Stimulated activated CD4-positive, alpha-beta T cell treated with anti-CD3 and anti-CD28 coated beads, Interleukin-1b, Interleukin-23, amount 100 ng/mL, for 1 hour (primary cell): ENCODE data around the gene FAM110A.
"Not testable (repeated sequence)": the region's sequence is repeated elsewhere in the genome, so short reads cannot be mapped to it uniquely, and the experiment has no call there.

ENCODE experiments used
- DNase-seq, 2 donors: peaks; one replicate each; pipeline ENCODE4 v3.0.0-alpha.2; 2020; ENCODE audit warnings: low read depth in 2 of 2

FAM110A gene

GRCh38 chr20:844473-845225, 11.1 kb downstream of the FAM110A start:
- DNase-seq, result peak; percentile 76 to 81

GRCh38 chr20:845226-845868, 11.8 kb downstream of the FAM110A start:
- no peak for DNase-seq

DNA sequence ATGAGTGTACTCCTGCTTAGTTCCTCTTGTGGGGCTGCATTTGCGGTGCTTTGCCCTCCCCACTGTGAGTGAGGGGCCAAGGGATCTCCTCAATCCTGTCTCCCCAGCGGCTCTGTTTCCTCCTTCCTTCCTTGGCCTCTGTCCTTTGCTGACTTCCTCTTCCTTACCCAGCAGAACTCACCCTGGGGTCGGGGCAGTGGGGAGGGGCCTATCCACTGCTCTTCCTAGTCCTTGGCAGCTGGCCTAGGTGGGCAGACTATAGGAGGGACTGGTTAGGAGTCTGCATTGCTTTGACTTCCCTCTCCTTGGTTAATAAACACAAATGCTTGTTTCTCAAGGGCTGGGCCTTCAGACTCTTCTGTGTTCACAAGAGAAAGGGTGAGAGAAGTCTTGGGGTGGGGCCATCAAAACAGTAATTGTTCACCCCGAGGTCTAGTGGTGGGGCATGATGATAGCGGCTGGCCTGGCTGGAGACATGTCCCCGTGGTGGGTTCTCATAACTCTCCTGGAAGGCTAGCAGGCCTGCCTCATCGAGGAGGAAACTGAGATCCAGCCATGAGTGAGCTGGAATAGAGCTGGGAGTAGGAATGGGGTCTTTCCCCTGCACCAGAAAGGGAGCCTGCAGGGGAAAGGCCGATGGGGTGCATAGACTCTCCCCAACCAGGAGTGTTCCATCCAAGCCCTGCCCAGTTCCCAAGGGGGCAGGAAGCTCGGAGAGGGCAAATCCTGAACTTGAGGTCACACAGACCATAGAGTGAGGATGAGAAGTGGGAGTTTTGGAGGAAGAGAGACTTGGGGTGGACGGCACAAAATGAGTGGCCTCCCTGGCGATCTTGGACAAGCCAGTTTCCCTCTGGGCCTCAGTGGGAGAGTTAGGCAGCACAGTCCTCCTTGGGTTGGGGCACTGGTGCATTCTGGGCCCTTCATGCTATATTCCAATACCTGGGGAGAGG, 12.7 kb downstream of the FAM110A start:
- no peak for DNase-seq

- DNase-seq, result no peak
Observed at GRCh38 chr20:846894-847278, 13.4 kb downstream of the FAM110A start.

GRCh38 chr20:848193-848592, 14.7 kb downstream of the FAM110A start:
- DNase-seq, result no peak

- DNase-seq, result not testable (repeated sequence)
Observed at GRCh38 chr20:848731-849130, 15.2 kb downstream of the FAM110A start.

DNA sequence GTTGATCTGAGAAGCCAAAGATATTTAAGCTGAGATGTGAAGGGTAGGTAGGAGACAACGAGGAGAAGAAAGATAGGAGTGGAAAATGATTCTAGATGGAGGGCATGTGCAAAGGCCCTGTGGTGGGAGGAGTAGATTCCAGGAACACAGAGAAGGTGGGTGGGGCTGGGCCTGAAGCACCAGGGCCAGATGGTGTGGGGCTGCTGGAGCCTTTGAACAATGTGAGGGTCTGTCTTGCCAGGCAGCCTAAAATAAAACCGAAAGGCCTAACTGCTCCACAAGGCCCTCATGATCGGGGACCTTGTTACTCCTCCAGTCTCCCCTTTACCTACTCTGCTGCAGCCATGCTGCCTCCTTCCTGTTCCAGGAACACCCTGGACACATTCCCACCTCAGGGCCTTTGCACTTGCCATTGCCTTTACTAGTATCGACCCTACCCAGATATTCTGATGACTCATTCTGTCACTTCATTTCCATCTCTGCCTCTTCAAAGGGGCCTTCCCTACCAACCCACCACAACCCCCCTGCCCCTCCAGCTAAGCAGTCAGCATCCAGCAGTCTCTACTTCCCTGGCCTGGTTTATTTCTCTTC, 20.0 kb downstream of the FAM110A start:
- DNase-seq, result no peak

DNA sequence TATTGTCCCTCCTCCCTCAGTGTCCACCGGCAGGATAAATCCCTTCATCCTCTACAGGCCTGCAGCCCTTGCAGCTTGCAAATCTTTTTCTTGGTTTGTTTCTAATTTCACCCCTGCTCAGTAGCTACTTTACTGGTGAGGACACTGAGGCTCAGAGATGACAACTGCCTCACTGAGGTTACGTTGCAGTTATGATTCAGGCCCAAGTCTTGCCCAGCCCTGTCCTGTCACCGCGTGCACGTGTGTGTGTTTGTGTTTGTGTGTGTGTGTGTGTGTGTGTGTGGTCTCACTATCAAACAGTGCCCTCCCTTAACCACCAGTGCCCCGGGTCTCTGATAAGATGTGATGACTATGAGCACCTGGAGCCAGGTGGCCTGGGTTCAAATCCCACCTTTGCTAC, 21.1 kb downstream of the FAM110A start:
- no peak for DNase-seq

GRCh38 chr20:855466-856360, 22.2 kb downstream of the FAM110A start:
- no peak for DNase-seq

- DNase-seq, result no peak
Observed at GRCh38 chr20:856361-856775, 22.9 kb downstream of the FAM110A start.

GRCh38 chr20:858011-858410, 24.5 kb downstream of the FAM110A start:
- DNase-seq, result no peak

DNA sequence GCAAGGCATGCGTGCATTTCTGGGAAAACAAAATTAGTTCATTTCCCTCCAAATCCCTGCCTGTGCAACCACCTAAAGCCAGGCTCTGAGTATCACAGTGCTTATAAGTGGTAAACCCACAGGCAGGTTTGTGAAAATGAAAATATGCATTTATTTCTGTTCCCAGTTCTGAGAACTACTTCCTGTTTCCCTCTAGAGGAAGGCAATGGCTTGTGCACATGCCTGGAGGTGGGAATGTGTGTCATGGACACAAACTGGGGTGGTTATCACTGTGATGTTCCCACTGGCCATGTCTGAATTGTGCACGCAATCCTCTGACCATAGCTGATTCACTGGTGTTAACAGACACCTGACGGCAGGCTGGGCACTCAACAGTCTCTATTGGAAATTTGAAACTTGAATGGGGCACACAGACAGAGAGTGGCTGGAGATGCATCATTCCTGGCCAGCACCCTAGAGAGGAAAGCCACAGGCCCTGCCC, 26.3 kb downstream of the FAM110A start:
- no peak for DNase-seq

- DNase-seq, result no peak
Observed at GRCh38 chr20:860891-861290, 27.4 kb downstream of the FAM110A start.

- DNase-seq, result no peak
Observed at GRCh38 chr20:865440-865839, 31.9 kb downstream of the FAM110A start.

GRCh38 chr20:868279-868678, 34.8 kb downstream of the FAM110A start:
- no peak for DNase-seq

GRCh38 chr20:869606-870005, 36.1 kb downstream of the FAM110A start:
- no peak for DNase-seq

GRCh38 chr20:870758-871157, 37.2 kb downstream of the FAM110A start:
- no peak for DNase-seq

GRCh38 chr20:871436-871835, 37.9 kb downstream of the FAM110A start:
- DNase-seq, result no peak

DNA sequence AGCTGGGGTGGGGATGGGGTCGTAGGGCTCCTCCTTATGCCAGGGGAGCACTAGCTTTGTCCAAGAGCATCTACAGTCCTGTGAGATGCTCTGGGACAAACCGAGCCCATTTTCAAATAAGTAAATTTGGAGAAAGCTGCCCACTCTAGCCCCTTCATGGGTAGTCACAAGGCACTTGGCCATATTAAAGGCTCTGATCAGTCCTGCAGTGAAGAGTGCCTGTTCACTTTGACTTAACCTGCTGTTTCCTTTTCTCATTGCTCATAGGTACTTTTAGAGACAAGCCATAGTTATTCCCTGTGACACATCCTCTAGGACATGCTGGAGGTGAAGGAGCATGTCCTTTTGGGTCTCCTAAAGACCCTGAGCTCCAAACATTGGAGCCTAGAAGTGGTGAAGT, 38.4 kb downstream of the FAM110A start:
- no peak for DNase-seq

DNA sequence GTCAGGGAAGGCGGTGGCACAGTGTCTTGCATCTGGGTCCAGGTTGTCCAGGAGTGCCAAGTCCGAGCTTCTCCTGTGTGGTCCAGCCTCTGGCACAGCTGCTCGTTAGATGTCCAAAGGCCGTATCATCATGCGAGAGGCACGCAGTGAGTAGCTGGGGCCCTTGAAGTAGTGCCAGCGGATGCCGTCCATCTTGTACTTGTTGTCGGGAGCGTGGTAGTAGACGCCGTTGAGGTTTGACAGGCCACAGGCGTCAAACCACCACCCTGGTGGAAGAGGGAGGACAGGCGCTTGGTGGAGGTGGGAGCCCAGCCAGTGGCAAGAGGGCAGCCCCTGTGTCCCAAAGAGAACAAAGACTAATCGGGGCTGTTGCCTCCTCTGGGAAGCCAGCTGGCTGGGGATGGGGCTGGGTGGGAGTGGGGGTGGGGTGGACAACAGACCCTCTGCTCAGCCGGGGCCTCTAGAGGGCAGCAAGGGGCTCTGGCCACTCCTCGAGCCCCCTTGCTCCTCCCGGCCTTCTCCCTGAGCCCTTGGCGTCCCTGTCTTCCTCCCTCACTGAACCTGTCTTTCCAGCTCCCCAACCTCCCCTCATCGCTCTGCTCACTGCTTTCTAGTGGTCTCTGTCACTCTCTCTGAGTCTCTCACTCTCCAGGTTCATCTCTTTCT, 39.5 kb downstream of the FAM110A start:
- no peak for DNase-seq
